Suppressor macrophage (primary cell): ENCODE results near the gene EXD3.
"Not testable (repeated sequence)": the region's sequence is repeated elsewhere in the genome, so short reads cannot be mapped to it uniquely, and the experiment has no call there.

Source experiments
- DNase-seq, 4 experiments: peaks; one replicate each; pipeline ENCODE4 v3.0.0-alpha.2; 2020 to 2022

The EXD3 gene

DNA sequence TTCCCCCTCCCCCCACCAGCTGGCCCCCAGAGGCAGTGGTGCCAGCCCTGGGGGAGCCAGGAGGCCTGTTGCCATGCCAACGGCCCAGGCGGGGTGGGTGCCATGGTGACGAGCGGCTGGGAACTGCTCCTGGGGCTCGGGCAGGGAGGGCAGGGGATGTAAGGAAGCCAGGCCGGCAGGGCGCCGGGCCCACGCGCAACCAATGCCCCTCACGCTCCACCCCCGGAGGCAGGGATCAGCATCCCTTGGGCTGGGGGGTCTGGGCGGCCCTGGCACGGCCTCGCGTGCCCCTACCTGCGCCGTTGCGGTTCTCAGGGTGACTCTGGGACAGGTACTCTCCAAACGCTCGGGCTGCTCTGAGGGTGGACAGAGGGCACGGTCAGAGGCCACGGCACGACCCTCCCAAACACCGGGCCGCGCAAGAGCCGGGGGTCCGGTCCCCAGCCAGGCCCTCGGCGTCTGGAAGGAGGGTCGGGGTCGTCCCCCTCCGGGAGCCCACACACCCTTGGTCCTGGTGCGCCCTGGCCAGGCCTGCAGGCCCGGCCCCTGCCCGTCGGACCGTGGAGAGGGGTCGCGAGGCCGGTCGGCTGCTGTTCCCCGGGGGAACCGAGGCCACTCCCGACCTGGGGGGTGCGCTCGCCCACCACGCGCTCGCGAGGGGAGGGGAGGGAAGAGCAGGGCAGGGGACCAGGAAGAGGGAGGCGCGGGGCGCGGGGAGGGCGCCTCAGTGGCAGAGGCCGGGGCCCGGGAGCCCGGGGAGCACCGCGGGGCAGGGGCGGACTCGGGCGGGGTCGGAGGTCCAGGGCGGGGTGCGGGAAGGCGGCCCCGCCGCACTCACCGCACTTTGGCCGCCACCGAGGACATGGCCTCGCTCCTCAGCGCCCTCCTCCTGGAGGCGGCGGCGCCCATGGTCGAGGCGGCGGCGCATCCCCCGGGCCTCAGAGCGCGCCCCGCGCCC lies 35.5 kb upstream of the EXD3 start:
- DNase-seq = peak in 1 of 4 experiments; percentile 26

DNA sequence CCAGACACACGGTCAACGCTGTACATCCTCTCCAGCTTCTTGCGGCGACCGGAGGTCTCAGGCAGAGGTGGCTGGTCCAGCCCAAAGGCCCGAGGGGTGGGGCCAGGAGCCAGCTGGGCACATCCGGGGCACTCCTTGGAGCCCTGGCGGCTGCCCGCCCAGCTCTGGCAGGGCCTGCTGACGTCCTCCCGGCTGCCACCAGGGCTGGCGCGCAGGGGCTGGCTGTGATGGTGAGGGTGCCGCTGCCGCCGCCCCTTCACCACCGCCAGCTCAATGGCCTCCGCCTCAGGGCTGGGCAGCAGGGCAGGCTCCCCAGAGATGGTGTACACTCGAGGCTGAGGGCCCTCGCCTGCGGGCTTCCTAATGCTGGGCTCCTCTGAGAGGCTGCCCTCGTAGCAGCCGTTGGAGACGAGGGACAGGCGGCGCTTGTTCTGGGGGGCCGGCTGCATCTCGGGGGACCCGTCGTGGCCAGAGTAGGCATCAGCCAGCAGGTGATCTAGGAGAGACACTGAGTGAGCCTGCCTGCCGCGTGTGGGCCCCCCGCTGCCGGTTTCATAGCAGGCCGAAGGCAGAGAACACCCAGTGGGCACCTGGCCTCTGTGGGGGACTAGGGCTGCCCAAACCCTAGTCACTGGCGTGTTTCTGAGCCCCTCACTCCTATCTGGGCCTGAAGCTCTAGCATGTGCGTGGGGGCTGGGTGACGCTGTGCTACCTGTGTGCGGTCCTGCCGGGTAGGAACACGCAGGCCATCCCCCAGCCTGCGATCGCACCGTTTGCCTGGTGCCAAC lies 34.6 kb upstream of the EXD3 start:
- no peak for DNase-seq

DNA sequence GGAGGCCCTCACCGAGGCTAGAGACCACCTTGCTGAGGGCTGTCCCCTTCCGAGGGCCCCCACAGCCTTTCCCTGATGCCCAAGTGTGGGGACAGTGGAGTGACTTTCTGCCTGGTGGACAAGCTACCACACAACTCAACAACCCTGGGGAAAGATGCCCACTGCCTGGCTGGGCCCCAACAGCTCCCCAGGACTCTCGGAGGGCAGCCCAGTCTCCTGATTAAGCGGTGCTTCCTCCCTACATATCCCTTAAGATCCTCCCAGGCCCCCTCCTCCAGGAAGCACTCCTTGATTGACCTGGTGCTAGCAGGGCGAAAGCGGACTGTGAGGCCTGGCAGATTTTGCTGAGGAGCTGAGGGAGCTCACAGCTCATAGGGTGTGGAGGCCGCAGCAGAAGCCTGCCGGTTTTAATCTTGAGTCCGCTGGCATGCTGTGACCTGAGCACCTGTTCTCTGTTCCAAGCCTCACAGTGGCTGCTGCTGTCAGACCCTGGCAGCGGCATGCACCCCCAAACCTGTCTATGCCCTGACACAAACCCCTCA lies 34.0 kb upstream of the EXD3 start:
- DNase-seq = no peak

- DNase-seq = no peak
These were observed 33.3 kb upstream of the EXD3 start for GRCh38 chr9:137456061-137456863.

DNA sequence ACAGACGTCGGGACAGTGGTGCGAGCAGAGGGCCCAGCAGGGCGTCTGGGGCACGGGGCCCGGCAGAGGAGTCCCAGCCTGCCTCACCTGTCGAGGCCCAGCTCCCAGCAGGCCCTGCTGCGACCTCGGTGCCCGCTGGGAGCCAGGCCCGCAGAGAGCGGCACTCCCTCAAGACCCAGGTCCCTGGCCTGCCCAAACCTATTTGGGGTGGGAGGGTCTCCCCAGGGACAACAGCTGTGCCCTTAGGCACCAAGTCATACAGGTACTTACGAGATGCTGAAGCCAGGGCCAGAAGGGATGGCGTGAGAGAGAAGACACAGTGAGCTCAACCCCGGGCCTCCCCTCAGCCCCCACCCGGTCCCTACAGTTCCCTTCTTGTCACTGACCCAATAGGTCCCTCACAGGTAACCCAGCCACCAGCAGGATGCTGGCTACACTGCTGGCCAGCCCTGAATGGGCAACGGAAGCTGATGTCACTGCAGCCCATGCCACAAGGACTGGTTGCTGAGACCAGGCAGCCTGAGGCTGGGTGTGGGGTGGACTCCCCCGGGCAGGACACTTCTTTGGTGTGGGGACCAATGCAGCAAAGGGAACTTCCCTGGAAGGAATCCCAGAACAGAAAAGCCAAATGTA lies 32.5 kb upstream of the EXD3 start:
- no peak for DNase-seq

GRCh38 chr9:137454597-137455358 lies 31.8 kb upstream of the EXD3 start:
- no peak for DNase-seq

DNA sequence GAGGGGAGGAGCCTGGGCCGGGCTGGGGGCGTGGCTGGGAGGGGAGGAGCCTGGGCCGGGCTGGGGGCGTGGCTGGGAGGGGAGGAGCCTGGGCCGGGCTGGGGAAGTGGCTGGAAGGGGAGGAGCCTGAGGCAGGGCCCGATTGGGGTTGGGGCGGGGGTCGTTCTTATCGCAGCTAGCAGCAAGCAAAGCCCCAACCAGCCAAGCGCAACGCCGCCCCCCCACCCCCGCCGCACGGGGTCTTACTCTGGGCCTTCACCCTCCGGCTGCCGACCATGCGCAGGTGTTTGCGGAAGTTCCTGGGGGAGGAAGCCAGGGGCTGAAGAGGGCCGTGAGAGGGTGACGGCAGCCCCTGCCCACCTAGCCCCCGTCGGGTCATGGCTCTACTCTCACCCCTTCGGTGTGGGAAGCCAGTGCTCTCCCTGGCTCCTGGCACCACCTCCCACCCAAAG lies 31.2 kb upstream of the EXD3 start:
- DNase-seq = peak; percentile 30 to 71 (median 46)

DNA sequence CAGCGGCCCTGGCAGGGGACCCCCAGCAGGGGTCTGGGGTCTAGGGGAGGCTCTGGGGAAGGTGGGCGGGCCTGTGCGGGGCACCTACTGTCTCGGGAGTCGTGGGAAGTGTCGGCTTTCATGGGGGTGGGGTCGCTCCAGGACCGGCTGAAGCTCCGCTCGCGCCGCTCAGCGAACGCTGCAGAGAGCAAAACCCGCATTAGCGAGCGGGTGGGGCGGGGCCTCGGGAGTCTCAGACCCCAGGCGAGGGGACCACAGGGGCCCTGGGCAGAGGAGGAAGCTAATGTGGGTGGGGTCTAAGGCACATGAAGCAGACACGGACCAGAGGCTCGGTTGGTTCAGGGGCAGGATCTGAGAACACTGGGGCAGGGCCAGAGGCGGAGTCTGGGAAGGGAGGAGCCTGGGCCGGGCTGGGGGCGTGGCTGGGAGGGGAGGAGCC lies 30.7 kb upstream of the EXD3 start:
- DNase-seq = peak; percentile 74 to 87 (median 81)

- no peak for DNase-seq
These were observed 30.0 kb upstream of the EXD3 start for GRCh38 chr9:137452761-137453642.

- DNase-seq = no peak
These were observed 29.2 kb upstream of the EXD3 start for GRCh38 chr9:137452006-137452760.

DNA sequence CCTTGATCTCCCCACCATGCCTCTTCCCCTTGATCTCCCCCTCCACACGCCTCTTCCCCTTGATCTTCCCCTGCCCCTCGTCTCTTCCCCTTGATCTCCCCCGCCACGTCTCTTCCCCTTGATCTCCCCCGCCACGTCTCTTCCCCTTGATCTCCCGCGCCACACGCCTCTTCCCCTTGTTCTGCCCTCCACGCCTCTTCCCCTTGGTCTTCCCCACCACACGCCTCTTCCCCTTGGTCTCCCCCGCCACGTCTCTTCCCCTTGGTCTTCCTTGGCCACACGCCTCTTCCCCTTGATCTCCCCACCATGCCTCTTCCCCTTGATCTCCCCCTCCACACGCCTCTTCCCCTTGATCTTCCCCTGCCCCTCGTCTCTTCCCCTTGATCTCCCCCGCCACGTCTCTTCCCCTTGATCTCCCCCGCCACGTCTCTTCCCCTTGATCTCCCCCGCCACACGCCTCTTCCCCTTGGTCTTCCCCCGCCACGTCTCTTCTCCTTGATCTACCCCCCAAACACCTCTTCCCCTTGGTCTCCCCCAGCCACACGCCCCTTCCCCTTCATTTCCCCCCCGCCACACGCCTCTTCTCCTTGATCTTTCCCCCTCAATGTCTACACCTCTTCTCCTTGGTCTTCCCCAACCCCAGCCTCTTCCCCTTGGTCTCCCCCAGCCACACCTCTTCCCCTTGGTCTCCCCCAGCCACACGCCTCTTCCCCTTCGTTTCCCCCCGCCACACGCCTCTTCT lies 28.5 kb upstream of the EXD3 start:
- not testable (repeated sequence) for DNase-seq

DNA sequence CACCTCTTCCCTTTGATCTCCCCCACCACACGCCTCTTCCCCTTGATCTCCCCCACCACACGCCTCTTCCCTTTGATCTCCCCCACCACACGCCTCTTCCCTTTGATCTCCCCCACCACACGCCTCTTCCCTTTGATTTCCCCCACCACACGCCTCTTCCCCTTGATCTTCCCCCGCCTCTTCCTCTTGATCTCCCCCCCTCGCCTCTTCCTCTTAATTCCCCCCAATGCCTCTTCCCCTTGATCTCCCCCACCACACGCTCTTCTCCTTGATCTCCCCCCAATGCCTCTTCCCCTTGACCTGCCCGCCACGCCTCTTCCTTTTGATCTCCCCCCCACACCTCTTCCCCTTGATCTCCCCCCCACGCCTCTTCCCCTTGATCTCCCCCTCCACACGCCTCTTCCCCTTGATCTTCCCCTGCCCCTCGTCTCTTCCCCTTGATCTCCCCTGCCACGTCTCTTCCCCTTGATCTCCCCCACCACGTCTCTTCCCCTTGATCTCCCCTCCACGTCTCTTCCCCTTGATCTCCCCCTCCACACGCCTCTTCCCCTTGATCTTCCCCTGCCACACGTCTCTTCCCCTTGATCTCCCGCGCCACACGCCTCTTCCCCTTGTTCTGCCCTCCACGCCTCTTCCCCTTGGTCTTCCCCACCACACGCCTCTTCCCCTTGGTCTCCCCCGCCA lies 27.7 kb upstream of the EXD3 start:
- peak; percentile 37 to 59 (median 54) for DNase-seq

- no peak for DNase-seq
These were observed 27.1 kb upstream of the EXD3 start for GRCh38 chr9:137449931-137450538.

DNA sequence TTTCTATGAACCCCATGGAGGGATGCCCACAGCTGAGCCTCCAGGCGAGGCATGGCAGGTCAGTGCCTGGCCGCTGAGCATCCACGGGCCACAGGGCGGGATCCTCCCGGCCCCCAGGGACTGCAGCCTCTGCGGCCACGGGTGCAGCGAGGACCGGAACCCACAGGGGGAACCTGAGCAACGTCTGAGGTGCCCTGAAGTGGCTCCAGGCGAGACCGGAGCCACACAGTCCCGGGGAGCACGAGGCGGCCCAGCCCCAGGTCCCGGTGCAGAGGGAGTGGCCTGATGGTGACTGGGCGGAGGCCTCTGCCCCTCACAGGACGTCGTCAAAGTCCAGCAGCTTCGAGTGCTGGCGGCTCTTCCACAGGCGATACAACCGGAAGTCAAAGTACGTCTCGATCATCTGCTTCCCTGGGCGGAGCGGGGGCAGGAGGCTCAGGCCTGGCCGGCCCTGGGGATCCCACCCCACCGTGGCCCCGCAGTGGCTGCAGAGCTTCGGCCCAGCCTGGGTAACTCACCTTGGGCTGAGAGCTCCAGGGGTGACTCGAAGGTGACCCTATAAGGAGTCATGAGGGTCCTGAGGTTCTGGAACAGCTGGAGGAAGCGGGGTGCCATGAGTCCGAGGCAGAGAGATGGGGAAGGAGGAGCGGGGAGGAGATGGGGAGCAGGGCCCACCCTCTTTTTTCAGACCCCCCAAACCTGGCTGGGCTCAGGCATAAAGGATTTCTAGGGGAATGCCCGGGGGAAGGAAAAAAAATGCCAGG lies 26.3 kb upstream of the EXD3 start:
- DNase-seq = no peak

DNA sequence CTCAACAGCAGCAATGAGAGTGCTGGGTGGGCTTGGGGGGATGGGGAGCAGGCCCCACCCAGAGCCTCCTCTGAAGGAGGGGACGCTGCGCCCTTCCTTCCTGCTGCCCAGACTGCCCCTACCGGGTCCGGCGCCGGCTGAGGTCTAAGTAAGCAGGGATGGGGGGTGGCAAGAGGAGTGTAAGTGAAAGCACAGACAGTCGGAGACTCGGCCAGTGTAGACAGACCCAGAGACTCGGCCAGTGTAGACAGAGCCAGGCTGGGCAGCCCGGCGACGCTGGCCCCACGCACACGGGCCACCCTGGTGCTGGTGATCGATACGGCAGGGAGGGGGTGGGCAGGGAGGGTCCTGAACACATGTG lies 25.6 kb upstream of the EXD3 start:
- no peak for DNase-seq

DNA sequence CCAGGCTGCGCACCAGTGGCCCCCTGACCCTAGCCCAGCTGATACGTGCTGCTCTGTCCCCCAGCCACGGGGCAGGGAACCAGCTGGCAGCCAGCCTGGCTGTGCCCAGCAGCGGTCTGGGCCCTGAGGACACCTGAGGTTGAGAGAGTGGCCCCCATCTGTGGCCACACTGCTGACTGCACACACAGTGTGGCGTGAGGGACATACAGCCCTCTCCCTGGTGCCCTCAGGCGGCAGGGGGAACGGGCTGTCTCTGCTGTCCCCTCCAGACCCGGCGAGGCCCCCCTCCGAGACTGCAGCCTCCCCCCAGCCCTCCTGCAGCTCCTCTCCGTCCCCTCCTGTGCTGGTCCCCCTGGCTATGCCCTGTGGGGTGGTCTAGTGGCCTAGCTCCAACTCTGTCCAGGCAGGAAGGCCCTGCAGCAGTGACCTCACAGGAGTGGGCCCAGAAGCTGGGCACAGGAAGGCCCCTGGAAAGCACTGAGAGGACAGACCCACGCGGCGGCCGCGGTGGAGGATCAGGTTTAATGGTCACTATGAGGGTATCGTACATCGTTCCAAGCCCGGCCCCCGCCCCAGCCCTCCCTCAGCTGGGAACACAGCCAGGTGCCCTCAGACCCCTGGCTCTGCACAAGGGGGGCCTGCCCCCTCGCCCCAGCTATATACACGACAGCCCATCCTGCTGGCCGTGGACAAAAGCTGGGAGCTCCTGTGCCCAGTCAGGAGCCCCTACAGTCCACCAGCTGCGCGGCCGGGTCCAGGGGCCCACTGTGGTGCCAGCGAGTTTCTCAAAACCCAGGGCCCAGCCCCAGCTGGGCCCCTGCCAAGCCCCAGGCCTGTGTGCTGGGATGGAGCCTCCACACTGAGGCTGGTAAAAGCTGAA lies 25.0 kb upstream of the EXD3 start:
- no peak for DNase-seq
